Breast epithelium (tissue), 3 donors: ENCODE measurements around the gene TAS2R19.

Experiments used
- POLR2A ChIP-seq: fragments of 450-650 bp; IDR thresholded peaks from one replicate; pipeline ENCODE4 v1.6.1; 2016; ENCODE audit warnings: antibody characterized with exemption, mild to moderate bottlenecking, moderate library complexity
- TF ChIP-seq, protein P1 (sequence below), 3 donors: fragments of 450-650 bp; IDR thresholded peaks; one replicate each; pipeline ENCODE4 v1.5.1; 2016 to 2017; ENCODE audit warnings: antibody characterized with exemption in 3 of 3, mild to moderate bottlenecking in 3 of 3, moderate library complexity in 3 of 3

DNA sequence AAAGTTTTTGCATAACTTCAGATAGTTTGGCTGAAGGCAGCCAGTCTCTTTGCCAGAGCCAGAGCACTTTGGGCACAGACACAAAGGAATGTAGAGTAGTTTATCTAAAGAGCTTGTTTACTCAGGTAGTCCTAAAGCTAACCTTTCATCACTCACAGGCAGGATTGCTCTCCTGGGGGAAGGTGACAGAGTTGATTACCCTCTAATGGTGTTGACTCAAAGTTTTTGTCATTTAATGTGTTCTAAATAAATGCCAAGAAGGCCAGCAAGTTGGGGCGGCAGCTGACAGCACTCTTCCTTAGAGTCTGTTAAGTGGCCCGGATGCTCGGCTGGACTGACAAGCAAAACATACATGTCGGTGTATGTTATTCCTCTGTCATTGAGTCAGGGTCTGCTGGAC lies 49.0 kb upstream of the TAS2R19 start:
- no peak for TF ChIP-seq POLR2A
- TF ChIP-seq, protein P1, sequence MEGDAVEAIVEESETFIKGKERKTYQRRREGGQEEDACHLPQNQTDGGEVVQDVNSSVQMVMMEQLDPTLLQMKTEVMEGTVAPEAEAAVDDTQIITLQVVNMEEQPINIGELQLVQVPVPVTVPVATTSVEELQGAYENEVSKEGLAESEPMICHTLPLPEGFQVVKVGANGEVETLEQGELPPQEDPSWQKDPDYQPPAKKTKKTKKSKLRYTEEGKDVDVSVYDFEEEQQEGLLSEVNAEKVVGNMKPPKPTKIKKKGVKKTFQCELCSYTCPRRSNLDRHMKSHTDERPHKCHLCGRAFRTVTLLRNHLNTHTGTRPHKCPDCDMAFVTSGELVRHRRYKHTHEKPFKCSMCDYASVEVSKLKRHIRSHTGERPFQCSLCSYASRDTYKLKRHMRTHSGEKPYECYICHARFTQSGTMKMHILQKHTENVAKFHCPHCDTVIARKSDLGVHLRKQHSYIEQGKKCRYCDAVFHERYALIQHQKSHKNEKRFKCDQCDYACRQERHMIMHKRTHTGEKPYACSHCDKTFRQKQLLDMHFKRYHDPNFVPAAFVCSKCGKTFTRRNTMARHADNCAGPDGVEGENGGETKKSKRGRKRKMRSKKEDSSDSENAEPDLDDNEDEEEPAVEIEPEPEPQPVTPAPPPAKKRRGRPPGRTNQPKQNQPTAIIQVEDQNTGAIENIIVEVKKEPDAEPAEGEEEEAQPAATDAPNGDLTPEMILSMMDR (IDR thresholded peaks at IDR 0.05) = no peak
